Sigmoid colon (tissue), 7 donors: Measurements from ENCODE around the gene CLIC4. TPM values are rescaled to one million over a fixed set of nuclear protein-coding genes. Genes with fewer than 3 reads are reported as not detected.

ENCODE experiments used
- DNase-seq: peaks from one replicate; pipeline ENCODE4 v3.0.0-alpha.2; 2019
- H3K27ac ChIP-seq, 4 donors: fragments of 200-600 bp; sonication (generic); one replicate each; pipeline ENCODE4 v1.5.1; 2016 to 2019; ENCODE audit warnings: mild to moderate bottlenecking in 1 of 4
- H3K27me3 ChIP-seq, 3 donors: fragments of 200-600 bp; sonication (generic); one replicate each; pipeline ENCODE4 v1.5.1; 2019; ENCODE audit warnings: mild to moderate bottlenecking in 1 of 3
- H3K36me3 ChIP-seq, 4 donors: fragments of 200-600 bp; sonication (generic); one replicate each; pipeline ENCODE4 v1.5.1; 2016 to 2019
- H3K4me1 ChIP-seq, 4 donors: fragments of 200-600 bp; sonication (generic); one replicate each; pipeline ENCODE4 v1.5.1; 2017 to 2019
- H3K4me3 ChIP-seq, 4 donors: fragments of 200-600 bp; sonication (generic); one replicate each; pipeline ENCODE4 v1.5.1; 2017 to 2019; ENCODE audit warnings: mild to moderate bottlenecking in 2 of 4, moderate library complexity in 1 of 4
- H3K9me3 ChIP-seq, 4 donors: fragments of 200-600 bp in 3 of 4; sonication (generic) in 3 of 4; one replicate each; pipeline versions ENCODE4 v1.5.1 to v1.6.1; 2013 to 2019
- EP300 ChIP-seq, 4 donors: sonication (generic); formaldehyde crosslinking; IDR thresholded peaks; one replicate each; pipeline ENCODE4 v1.6.1; 2017; ENCODE audit warnings: antibody characterized with exemption in 4 of 4
- POLR2A ChIP-seq, 2 donors: fragments of 450-650 bp; IDR thresholded peaks; one replicate each; pipeline ENCODE4 v1.6.1; 2016; ENCODE audit warnings: antibody characterized with exemption in 2 of 2, mild to moderate bottlenecking in 2 of 2, moderate library complexity in 2 of 2
- POLR2AphosphoS5 ChIP-seq, 4 donors: sonication (generic); formaldehyde crosslinking; IDR thresholded peaks; one replicate each; pipeline ENCODE4 v1.6.1; 2017; ENCODE audit warnings: antibody characterized with exemption in 4 of 4
- WGBS, 2 donors: extraction: QIAGEN DNeasy Blood & Tissue Kit; methylation state at CpG; one replicate each; pipeline ENCODE4 v1.1.7; 2013; 5-methylcytosine and 5-hydroxymethylcytosine counted together
- intact Hi-C: fragments of 100-400 bp; cut with DNase I; formaldehyde crosslinking; loops from one replicate; pipeline ENCODE4 v1.15.1; 2023
- polyA plus RNA-seq, 3 donors: library from polyadenylated mRNA; stranded (reverse); fragments of 200-250 nt; gene quantifications; one replicate each; pipeline ENCODE4 v1.2.3, GENCODE V29; 2013
- total RNA-seq, 4 donors: library from RNA; depleted of rRNA; stranded (reverse); fragments of >200 nt; gene quantifications; one replicate each; pipeline ENCODE4 v1.1.0, GENCODE V29; 2016
- TF ChIP-seq, protein P1 (sequence below), 4 experiments: fragments of 450-650 bp in 3 of 4; fragments of 200-600 bp in 1 of 4; IDR thresholded peaks; one replicate each; pipeline ENCODE4 v1.5.1; 2016 to 2019; ENCODE audit warnings: antibody characterized with exemption in 4 of 4, mild to moderate bottlenecking in 3 of 4, moderate library complexity in 2 of 4
- donor health status: healthy with polysubstance abuse.
- donor health status: Bipolar disorder and iron deficiency.
- donor health status: healthy.

The CLIC4 gene
- total and polyA plus RNA-seq, 7 donors, result 37.8 to 443 (median 334) TPM

DNA sequence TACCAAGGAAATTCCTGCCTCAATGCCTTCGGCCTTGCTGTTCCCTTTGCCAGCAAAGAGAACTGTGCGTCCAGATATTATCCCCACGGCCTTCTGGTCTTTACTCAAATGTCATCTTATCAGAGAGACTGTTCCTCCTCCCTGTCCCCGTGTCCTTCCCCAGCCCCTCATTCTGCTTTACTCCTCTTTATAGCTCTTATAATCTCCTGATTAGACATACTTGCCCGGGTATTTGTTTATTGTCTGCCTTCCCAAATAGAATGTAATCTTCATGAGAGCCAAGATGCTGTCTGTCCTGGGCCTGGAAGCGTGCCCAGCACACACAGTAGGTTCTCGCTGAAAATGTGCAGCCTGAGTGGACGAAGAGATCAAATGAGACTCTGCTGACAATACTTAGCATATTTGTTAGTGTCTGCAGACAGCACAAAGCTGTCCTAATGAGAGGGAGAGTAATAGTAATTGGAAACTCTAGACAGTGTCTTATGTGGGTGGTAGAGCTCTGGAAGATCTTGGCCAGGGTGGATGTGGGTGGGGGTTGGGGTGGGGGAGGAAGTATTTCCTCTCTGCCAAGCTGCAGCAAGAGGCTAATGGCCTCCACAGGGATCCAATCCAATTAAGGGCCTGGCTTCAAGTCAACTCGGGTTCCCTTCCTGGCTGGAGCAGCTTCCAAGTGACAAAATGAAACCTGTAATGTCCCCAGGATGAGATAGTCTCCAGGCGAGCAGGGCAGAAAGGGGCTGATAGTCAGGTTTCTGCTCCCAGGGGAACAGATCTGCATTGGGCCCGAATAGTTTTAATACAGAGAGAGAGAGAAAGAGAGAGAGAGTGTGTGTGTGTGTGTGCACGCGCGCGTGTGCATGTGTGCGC lies 9.5 kb upstream of the CLIC4 start:
- WGBS, 2 donors, result 54 to 59% methylated on average over 16 of the region's 16 CpGs
- H3K36me3 ChIP-seq, result no peaks in the 10 kb centered on the region
- H3K4me1 ChIP-seq, result peaks cover 0 to 23% (median 21%) of the 10 kb centered on the region in 4 donors
- no peaks in the 10 kb centered on the region for H3K9me3 ChIP-seq
- no peak overlapping the region for H3K4me3 ChIP-seq
- peak overlapping the region; percentile 45 to 60 (median 51) for H3K27ac ChIP-seq
- H3K27me3 ChIP-seq, result no peaks in the 10 kb centered on the region
- TF ChIP-seq EP300 (IDR thresholded peaks at IDR 0.05), result no peak
- TF ChIP-seq, protein P1, sequence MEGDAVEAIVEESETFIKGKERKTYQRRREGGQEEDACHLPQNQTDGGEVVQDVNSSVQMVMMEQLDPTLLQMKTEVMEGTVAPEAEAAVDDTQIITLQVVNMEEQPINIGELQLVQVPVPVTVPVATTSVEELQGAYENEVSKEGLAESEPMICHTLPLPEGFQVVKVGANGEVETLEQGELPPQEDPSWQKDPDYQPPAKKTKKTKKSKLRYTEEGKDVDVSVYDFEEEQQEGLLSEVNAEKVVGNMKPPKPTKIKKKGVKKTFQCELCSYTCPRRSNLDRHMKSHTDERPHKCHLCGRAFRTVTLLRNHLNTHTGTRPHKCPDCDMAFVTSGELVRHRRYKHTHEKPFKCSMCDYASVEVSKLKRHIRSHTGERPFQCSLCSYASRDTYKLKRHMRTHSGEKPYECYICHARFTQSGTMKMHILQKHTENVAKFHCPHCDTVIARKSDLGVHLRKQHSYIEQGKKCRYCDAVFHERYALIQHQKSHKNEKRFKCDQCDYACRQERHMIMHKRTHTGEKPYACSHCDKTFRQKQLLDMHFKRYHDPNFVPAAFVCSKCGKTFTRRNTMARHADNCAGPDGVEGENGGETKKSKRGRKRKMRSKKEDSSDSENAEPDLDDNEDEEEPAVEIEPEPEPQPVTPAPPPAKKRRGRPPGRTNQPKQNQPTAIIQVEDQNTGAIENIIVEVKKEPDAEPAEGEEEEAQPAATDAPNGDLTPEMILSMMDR (IDR thresholded peaks at IDR 0.05), result no peak
- no peak for TF ChIP-seq POLR2AphosphoS5 (IDR thresholded peaks at IDR 0.05)
- TF ChIP-seq POLR2A (IDR thresholded peaks at IDR 0.05), result no peak
- intact Hi-C loops, result no loop called here
- peak; percentile 66 for DNase-seq

DNA sequence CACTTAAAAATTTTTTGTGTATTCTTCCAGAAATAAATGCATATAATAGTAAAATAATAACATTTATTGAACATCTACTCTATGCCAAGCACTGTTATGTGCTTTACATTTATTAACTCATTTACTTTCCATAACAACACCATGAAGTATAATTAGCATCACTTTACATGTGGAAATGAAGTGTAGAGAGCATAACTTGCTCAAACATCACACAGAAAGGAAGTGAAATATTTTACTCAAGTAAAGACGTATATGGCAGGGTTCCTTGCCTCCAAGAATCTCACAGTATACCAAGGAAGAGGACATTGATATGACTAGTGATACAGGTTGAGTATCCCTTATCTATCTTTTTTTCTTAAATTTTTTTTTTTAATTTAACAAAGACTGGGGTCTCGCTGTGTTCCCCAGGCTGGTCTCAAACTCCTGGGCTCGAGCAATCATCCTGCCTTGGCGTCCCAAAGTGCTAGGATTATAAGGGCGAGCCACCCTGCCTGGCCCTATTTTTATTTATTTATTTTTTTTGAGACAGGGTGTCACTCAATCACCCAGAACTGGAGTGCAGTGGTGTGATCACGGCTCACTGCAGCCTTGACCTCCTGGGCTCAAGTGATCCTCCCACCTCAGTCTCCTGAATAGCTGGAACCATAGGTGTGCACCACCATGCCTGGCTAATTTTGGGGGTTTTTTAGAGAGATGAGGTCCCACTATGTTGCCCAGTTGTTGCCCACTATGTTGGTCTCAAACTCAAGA lies 7.7 kb upstream of the CLIC4 start:
- Histone ChIP-seq H3K9me3 (no peaks in the 10 kb centered on the region), H3K36me3 (no peaks in the 10 kb centered on the region), H3K4me3 (no peak overlapping the region), H3K4me1 (peaks cover 0 to 18% (median 17%) of the 10 kb centered on the region in 4 donors), H3K27me3 (no peaks in the 10 kb centered on the region), H3K27ac (no peak overlapping the region)
- no peak for DNase-seq
- intact Hi-C loops, result no loop called here
- WGBS, 2 donors, result 86 to 92% methylated on average over 6 of the region's 6 CpGs
- TF ChIP-seq, protein P1 (IDR thresholded peaks at IDR 0.05), result no peak
- no peak for TF ChIP-seq POLR2AphosphoS5 (IDR thresholded peaks at IDR 0.05)

DNA sequence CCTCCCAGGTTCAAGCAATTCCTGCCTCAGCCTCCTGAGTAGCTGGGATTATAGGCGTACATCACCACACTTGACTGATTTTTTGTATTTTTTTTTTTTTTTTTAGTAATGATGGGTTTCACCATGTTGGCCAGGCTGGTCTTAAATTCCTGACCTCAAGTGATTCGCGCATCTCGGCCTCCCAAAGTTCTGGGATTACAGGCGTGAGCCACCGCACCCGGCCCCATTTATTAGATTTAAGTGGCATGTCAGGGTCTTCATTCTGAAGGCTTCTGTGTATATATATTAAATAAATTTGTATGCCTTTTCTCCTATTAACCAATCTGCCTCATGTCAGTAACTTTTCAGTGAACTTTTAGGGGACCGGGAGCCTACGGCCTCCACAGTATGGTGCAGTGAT lies 6.0 kb upstream of the CLIC4 start:
- Histone ChIP-seq H3K4me1 (peaks cover 0 to 31% (median 30%) of the 10 kb centered on the region in 4 donors), H3K27ac (no peak overlapping the region), H3K4me3 (no peak overlapping the region), H3K36me3 (no peaks in the 10 kb centered on the region), H3K9me3 (no peaks in the 10 kb centered on the region), H3K27me3 (no peaks in the 10 kb centered on the region)
- TF ChIP-seq EP300 (IDR thresholded peaks at IDR 0.05) (no peak), POLR2AphosphoS5 (IDR thresholded peaks at IDR 0.05) (no peak), POLR2A (IDR thresholded peaks at IDR 0.05) (no peak)
- TF ChIP-seq, protein P1 (IDR thresholded peaks at IDR 0.05), result no peak
- 98% methylated on average over 9 of the region's 9 CpGs for WGBS, 2 donors
- DNase-seq, result no peak
- intact Hi-C loops, result no loop called here

DNA sequence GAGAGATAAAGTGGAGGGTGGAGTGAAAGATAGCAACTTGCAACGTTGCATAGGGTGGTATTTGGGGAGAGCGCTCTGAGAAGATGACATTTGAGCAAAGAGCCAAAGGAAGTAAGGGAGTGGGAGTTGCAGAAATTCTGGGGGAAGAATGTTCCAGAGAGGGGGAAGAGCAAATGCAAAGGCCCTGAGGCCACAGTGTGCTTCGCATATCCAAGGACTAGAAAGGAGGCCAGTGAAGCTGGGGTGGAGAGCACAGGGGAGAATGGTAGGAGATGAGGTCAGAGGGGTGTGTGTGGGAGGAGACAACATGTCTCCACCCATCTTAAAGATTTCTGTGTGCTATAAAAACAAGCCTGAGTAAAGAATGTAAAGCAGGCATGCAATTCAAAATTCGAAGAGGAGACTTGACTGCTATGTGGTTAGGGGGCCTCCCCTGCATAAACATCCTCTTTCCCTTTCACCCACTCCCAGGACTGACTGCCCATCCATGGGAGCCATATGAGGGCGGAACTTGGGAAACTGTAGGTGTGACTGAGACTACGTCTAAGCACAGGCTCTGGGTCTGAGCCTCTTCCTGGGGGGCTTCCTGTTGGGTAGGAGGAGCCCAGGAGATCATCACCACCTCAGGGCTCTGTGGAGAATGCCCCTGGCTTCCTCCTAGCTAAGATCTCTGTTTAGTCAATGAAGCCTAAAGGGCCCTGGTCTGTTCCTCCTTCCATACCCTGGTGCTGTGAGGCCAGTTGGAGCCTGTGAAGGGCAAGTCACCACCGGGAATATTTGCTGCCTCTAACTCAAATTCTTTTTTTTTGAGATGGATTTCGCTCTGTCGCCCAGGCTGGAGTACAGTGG lies 2.9 kb upstream of the CLIC4 start:
- no peak for DNase-seq
- Histone ChIP-seq H3K27me3 (no peaks in the 10 kb centered on the region), H3K27ac (peak overlapping the region in 3 of 4 donors; percentile 95 to 100 (median 99)), H3K4me1 (peaks cover 0 to 21% (median 19%) of the 10 kb centered on the region in 4 donors), H3K4me3 (no peak overlapping the region), H3K9me3 (no peaks in the 10 kb centered on the region), H3K36me3 (no peaks in the 10 kb centered on the region)
- intact Hi-C loops, result no loop called here
- 31 to 55% methylated on average over 9 of the region's 9 CpGs for WGBS, 2 donors
- TF ChIP-seq POLR2AphosphoS5 (IDR thresholded peaks at IDR 0.05) (no peak), EP300 (IDR thresholded peaks at IDR 0.05) (no peak), POLR2A (IDR thresholded peaks at IDR 0.05) (no peak)
- TF ChIP-seq, protein P1 (IDR thresholded peaks at IDR 0.05), result no peak
